ENCODE results near the gene RXFP4. TPM values are rescaled to one million over a fixed set of nuclear protein-coding genes. Genes with fewer than 3 reads are reported as not detected.
A peak's percentile ranks its signal among the peaks of the same experiment; 100 is the strongest.
"Not testable (repeated sequence)": the region's sequence is repeated elsewhere in the genome, so short reads cannot be mapped to it uniquely, and the experiment has no call there.

Gene RXFP4
- polyA plus RNA-seq, 1 donor (not counting 4 experiments of a cell fraction or from before 2014, with no cell fraction given): not detected

DNA sequence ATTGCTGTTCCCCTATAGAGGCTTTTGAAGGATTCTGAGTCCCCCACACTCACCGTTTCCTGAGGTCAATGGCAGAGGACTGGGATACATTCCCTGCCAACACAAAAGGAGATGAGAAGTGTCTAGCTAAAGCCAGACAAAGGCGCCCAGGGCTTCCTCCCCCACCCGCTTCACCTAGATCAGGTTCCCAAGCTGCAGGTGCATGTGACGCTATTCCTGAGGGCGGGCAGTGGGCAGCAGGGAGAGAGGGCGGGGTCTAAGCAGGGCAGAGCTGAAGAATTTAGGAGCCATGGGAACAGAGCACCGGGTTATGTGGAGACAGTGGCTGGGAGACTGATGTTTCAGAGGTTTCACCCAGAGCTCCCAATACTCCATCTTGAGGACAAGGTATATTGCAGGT lies 42.9 kb downstream of the RXFP4 start:
- Histone ChIP-seq H2AFZ (ENCODE audit: control insufficient read depth, low read length) (no peak overlapping the region), H3K79me2 (ENCODE audit: control insufficient read depth, insufficient read depth, low read length) (peaks cover under 1% of the 10 kb centered on the region), H3K27me3 (ENCODE audit: control insufficient read depth, extremely low read depth, insufficient read depth, low read length) (no peaks in the 10 kb centered on the region), H3K4me3 (ENCODE audit: control insufficient read depth in 2 of 3, extremely low read depth in 1 of 3, insufficient read depth in 2 of 3, low read depth in 1 of 3, low read length in 3 of 3) (no peak overlapping the region), H3K9me3 (ENCODE audit: control insufficient read depth, low read depth, low read length) (no peaks in the 10 kb centered on the region), H3K4me2 (ENCODE audit: control insufficient read depth, extremely low read depth, insufficient read depth, low read depth, low read length) (no peak overlapping the region), H4K20me1 (ENCODE audit: control insufficient read depth, extremely low read depth, insufficient read depth, low read length) (no peaks in the 10 kb centered on the region), H3K9ac (ENCODE audit: control insufficient read depth, extremely low read depth, insufficient read depth, low read length) (no peak overlapping the region), H3K27ac (ENCODE audit: control insufficient read depth, insufficient read depth, low read length) (peak overlapping the region; percentile 93), H3K36me3 (ENCODE audit: control insufficient read depth in 2 of 2, extremely low read depth in 1 of 2, insufficient read depth in 2 of 2, low read length in 2 of 2) (no peaks in the 10 kb centered on the region), H3K4me1 (ENCODE audit: control insufficient read depth, extremely low read depth, insufficient read depth, low read length) (peaks cover 51% of the 10 kb centered on the region), H3K9me1 (ENCODE audit: control insufficient read depth, extremely low read depth, insufficient read depth, low read length) (peaks cover 2% of the 10 kb centered on the region)
- TF ChIP-seq, protein P1, sequence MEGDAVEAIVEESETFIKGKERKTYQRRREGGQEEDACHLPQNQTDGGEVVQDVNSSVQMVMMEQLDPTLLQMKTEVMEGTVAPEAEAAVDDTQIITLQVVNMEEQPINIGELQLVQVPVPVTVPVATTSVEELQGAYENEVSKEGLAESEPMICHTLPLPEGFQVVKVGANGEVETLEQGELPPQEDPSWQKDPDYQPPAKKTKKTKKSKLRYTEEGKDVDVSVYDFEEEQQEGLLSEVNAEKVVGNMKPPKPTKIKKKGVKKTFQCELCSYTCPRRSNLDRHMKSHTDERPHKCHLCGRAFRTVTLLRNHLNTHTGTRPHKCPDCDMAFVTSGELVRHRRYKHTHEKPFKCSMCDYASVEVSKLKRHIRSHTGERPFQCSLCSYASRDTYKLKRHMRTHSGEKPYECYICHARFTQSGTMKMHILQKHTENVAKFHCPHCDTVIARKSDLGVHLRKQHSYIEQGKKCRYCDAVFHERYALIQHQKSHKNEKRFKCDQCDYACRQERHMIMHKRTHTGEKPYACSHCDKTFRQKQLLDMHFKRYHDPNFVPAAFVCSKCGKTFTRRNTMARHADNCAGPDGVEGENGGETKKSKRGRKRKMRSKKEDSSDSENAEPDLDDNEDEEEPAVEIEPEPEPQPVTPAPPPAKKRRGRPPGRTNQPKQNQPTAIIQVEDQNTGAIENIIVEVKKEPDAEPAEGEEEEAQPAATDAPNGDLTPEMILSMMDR (optimal IDR thresholded peaks at IDR 0.05 in 1 of 3, IDR thresholded peaks at IDR 0.05 in 1 of 3, conservative IDR thresholded peaks at IDR 0.05 in 1 of 3; ENCODE audit: extremely low read depth in 1 of 3, insufficient read depth in 2 of 3, low read length in 3 of 3): no peak
- no peak for TF ChIP-seq EZH2 (IDR thresholded peaks at IDR 0.05; ENCODE audit: low read length)
- FAIRE-seq (no peak), DNase-seq (ENCODE audit: low read depth, low spot score) (no peak)
- dilution Hi-C loops (cut with MboI; ENCODE audit: extremely low pct_ligation_motif_present, low sequenced_read_pairs): no loop called here

DNA sequence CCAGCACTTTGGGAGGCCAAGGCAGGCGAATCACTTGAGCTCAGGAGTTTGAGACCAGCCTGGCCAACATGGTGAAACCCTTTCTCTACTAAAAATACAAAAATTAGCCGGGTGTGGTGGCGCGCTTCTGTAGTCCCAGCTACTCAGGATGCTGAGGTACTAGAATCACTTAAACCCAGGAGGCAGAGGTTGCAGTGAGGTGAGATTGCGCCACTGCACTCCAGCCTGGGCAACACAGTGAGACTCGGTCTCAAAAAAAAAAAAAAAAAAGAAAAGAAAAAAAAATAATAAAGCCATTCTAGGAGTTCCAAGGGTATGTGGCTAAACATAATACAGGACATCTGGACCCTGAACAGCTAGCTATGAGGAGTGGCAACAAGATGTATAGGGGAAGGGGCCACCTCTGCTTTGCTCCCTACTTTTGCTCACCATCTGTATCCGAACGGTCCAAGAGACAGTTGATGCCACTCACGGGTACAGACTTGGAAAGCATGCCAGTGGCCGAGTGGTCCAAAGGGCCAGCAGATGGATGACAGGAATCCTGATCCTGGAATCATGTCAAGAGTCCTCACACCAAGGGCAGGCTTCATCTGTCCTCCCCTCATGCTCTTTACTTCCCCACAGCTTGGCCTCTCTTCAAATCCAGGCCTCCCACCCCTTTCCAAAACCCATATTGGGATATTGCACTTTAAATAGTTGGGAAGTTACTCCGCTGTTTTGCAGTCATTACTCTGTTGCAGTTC lies 43.6 kb downstream of the RXFP4 start:
- FAIRE-seq; H3K9ac ChIP-seq (ENCODE audit: control insufficient read depth, extremely low read depth, insufficient read depth, low read length); dilution Hi-C loops (cut with MboI; ENCODE audit: extremely low pct_ligation_motif_present, low sequenced_read_pairs); H3K4me2 ChIP-seq (ENCODE audit: control insufficient read depth, extremely low read depth, insufficient read depth, low read depth, low read length); H3K79me2 ChIP-seq (ENCODE audit: control insufficient read depth, insufficient read depth, low read length); H3K27me3 ChIP-seq (ENCODE audit: control insufficient read depth, extremely low read depth, insufficient read depth, low read length); H3K9me3 ChIP-seq (ENCODE audit: control insufficient read depth, low read depth, low read length); H3K4me3 ChIP-seq (ENCODE audit: control insufficient read depth in 2 of 3, extremely low read depth in 1 of 3, insufficient read depth in 2 of 3, low read depth in 1 of 3, low read length in 3 of 3); H3K27ac ChIP-seq (ENCODE audit: control insufficient read depth, insufficient read depth, low read length); H4K20me1 ChIP-seq (ENCODE audit: control insufficient read depth, extremely low read depth, insufficient read depth, low read length); H3K36me3 ChIP-seq (ENCODE audit: control insufficient read depth in 2 of 2, extremely low read depth in 1 of 2, insufficient read depth in 2 of 2, low read length in 2 of 2); H2AFZ ChIP-seq (ENCODE audit: control insufficient read depth, low read length); DNase-seq (ENCODE audit: low read depth, low spot score); H3K9me1 ChIP-seq (ENCODE audit: control insufficient read depth, extremely low read depth, insufficient read depth, low read length): not testable (repeated sequence)
- H3K4me1 ChIP-seq (ENCODE audit: control insufficient read depth, extremely low read depth, insufficient read depth, low read length): peaks cover 43% of the 10 kb centered on the region

All from keratinocyte (primary cell).